ENCODE results near the gene ANTXRL.

- TF ChIP-seq CTCF (IDR thresholded peaks at IDR 0.05), result no peak
- TF ChIP-seq POLR2A (IDR thresholded peaks at IDR 0.05), result no peak
Measured at GRCh38 chr10:46296641-46297141, 9.9 kb downstream of the ANTXRL start.

Data from uterus (tissue), 2 donors.